Thoracic aorta (tissue), 2 donors: ENCODE measurements around the gene VWA8. TPM values are rescaled to one million over a fixed set of nuclear protein-coding genes. Genes with fewer than 3 reads are reported as not detected.
"Not testable (repeated sequence)": the region's sequence is repeated elsewhere in the genome, so short reads cannot be mapped to it uniquely, and the experiment has no call there.

Source experiments
- ATAC-seq: fragments of 150-250 bp; one replicate; pipeline ENCODE4 v1.8.0; 2017; ENCODE audit warnings: low read depth; ENCODE audit not compliant: insufficient number of reproducible peaks, low FRiP score
- DNase-seq: peaks from one replicate; pipeline ENCODE4 v3.0.0-alpha.2; 2020; ENCODE audit warnings: low spot score
- H3K27ac ChIP-seq, 2 donors: fragments of 200-600 bp; sonication (generic); 1 replicate in 1 of 2; 2 replicates in 1 of 2; pipeline ENCODE4 v1.5.1; 2016; ENCODE audit warnings: mild to moderate bottlenecking in 2 of 2, moderate library complexity in 2 of 2
- H3K27me3 ChIP-seq: fragments of 200-600 bp; sonication (generic); replicated peaks from 2 replicates; pipeline ENCODE4 v1.6.0; 2016; ENCODE audit warnings: mild to moderate bottlenecking; ENCODE audit not compliant: insufficient read depth
- H3K36me3 ChIP-seq: fragments of 200-600 bp; sonication (generic); one replicate; pipeline ENCODE4 v1.5.1; 2016
- H3K4me1 ChIP-seq, 2 donors: fragments of 200-600 bp; sonication (generic); 1 replicate in 1 of 2; 2 replicates in 1 of 2; pipeline versions ENCODE4 v1.5.1 to v1.6.0; 2016; ENCODE audit warnings: low read depth in 2 of 2, mild to moderate bottlenecking in 1 of 2; ENCODE audit not compliant: control insufficient read depth in 1 of 2
- H3K4me3 ChIP-seq: fragments of 200-600 bp; sonication (generic); 2 replicates; pipeline ENCODE4 v1.5.1; 2016; ENCODE audit warnings: mild to moderate bottlenecking
- H3K9me3 ChIP-seq: fragments of 200-600 bp; sonication (generic); 2 replicates; pipeline ENCODE4 v1.5.1; 2016
- CTCF ChIP-seq: fragments of 200-600 bp; sonication (generic); IDR thresholded peaks from one replicate; pipeline ENCODE4 v1.5.1; 2019; ENCODE audit warnings: antibody characterized with exemption
- total RNA-seq, 2 donors: library from RNA; depleted of rRNA; stranded (reverse); fragments of >200 nt; gene quantifications; one replicate each; pipeline versions ENCODE4 v1.1.0 to v1.2.3, GENCODE V29; 2016

VWA8 gene
- total RNA-seq, 2 donors from 2014 or later = 19.8 to 25.3 TPM

DNA sequence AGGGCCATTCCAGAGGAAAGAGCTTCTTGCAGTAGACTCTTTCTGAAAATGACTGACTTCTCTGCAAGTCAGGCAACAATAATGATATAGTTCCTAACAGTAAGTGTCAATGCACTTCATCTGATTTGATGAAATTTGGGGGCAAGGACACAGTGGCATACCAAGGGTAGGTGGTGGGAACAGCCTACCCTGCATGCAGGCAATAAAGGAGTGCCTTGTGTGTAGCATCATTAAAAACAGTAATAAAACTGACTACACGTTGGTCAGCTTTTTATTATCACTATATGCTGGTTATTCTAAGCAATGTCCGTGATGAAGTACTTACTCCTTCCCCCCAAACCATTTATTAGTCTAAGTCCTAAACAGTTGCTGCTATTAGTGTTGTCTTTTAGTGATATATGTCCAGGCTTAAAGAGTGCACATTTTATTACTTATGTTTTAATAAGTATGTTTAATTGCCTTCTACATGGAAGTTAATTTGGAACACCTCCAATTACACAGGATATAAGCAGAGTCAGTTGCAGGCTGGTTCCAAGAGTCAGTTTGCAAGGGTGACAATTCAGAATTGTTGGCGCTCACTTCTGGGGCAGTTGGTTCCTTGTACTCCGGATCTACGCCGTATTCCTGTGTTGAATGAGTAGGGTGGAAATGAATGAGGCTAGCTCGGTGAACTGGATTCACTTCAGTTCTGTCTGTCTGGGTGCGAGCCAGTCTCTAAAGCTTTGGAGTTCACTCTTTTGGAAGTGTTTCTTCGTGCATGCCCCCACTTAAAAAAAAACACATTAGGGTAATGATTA, 419.6 kb downstream of the VWA8 start:
- TF ChIP-seq CTCF = no peak
- Histone ChIP-seq H3K27me3 (no peaks in the 10 kb centered on the region), H3K36me3 (no peaks in the 10 kb centered on the region), H3K4me1 (no peaks in the 10 kb centered on the region), H3K27ac (no peak overlapping the region), H3K9me3 (no peaks in the 10 kb centered on the region), H3K4me3 (no peak overlapping the region)
- no peak for DNase-seq
- no peak for ATAC-seq

GRCh38 chr13:41540240-41540639, 420.7 kb downstream of the VWA8 start:
- H3K9me3 ChIP-seq, H3K4me1 ChIP-seq, H3K4me3 ChIP-seq, ATAC-seq, H3K27ac ChIP-seq, H3K36me3 ChIP-seq, DNase-seq, H3K27me3 ChIP-seq: not testable (repeated sequence)

DNA sequence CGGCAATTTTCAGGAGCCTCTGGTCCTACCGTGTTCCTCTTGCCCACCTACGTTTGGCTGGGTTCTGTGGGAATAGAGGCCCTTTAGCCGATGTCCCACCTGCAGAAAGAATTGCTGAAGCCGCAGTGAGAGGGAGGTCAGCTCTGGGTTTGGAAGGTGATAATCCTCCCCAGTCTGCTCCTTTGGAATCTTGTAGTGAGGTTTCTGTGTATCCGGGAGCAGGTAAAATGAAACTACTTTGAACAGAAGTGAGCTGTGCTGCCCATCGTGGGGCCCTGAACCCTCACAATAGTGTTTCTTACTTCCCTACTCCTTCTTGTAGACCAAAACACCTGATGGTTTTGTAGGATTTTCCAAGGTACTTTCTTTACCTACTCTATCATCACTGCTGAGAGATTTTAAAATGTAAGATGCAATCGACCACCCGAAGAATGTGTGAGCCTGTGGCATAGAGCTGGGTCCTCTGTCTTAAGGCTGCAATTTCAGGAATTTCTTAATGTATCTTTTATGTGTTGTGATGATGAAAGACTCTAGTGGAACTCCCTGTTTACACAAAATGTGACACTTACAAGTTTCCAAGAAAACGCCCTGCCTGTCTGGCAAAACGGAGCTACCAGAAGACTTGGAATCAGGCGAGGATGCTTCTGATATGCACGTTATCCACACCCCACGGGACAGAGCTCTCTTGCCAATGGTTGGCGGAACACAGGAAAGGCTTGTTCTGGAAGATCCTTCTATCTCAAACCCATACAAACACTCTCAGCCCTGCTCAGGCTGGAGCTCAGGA, 427.4 kb downstream of the VWA8 start:
- Histone ChIP-seq H3K27ac (no peak overlapping the region), H3K4me1 (no peaks in the 10 kb centered on the region), H3K9me3 (no peaks in the 10 kb centered on the region), H3K4me3 (no peak overlapping the region), H3K27me3 (no peaks in the 10 kb centered on the region), H3K36me3 (no peaks in the 10 kb centered on the region)
- DNase-seq (no peak), ATAC-seq (no peak)
- no peak for TF ChIP-seq CTCF

- Histone ChIP-seq H3K27ac (no peak overlapping the region), H3K4me1 (no peaks in the 10 kb centered on the region), H3K9me3 (no peaks in the 10 kb centered on the region), H3K36me3 (no peaks in the 10 kb centered on the region), H3K27me3 (no peaks in the 10 kb centered on the region), H3K4me3 (no peak overlapping the region)
- TF ChIP-seq CTCF = no peak
- ATAC-seq = no peak
- no peak for DNase-seq
Measured at GRCh38 chr13:41528021-41528420, 432.9 kb downstream of the VWA8 start.

DNA sequence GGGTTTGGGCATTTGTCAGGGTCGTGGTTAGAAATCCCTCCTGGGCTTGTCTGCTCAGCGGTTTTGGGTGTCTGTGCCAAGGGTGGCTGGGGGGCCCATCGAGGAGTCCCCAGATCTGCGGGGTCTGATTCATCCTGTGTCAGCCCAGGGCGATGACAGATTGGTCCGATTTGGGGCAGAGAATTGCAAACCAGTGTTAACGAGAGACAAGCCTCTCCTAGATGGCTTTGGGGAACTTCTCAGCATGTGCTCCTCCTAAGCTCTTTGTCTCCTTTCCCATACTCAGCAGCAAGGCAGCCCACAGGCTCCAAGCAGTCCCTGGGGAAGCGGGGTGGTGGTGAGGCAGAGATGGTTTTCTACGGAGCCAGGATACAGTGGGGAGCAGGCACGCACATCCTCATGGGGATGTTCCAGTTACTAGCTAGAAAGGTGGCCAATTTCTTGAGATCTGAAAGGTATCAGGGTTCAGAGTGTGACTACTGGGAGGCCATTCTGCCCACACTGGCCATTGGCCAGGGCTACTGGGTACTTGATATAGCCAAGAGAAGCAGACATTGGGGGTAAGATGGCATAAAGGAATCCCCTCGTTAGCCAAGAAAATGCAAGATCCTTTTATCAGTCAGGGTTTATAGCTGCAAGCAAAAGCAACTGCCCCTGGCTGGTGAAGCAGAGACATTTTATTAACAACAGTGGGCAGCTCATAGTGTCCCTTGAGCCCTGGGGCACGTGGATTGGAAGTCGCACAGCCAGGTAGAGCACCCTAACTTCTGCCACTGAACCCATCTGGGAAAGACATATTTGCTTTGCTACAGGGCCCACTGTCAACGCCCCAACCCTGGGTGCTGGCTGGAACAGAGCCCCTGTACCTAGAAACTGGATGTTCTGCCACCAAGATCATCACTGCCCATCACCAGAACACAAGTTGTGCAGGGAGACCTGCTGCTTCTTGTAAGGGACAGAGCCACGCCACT, 440.0 kb downstream of the VWA8 start:
- no peak for ATAC-seq
- no peak for DNase-seq
- Histone ChIP-seq H3K27me3 (no peaks in the 10 kb centered on the region), H3K27ac (no peak overlapping the region), H3K36me3 (no peaks in the 10 kb centered on the region), H3K4me3 (no peak overlapping the region), H3K4me1 (no peaks in the 10 kb centered on the region), H3K9me3 (no peaks in the 10 kb centered on the region)
- TF ChIP-seq CTCF = no peak
